Spleen (tissue), 7 donors: ENCODE results near the gene CAPRIN2.

ENCODE experiments used
- POLR2A ChIP-seq, 3 donors: fragments of 450-650 bp; IDR thresholded peaks; one replicate each; pipeline ENCODE4 v1.5.1; 2017; ENCODE audit warnings: antibody characterized with exemption in 3 of 3, mild to moderate bottlenecking in 1 of 3
- POLR2AphosphoS5 ChIP-seq, 3 donors: sonication (generic); formaldehyde crosslinking; IDR thresholded peaks; one replicate each; pipeline ENCODE4 v1.5.1; 2017; ENCODE audit warnings: antibody characterized with exemption in 3 of 3
- TF ChIP-seq, protein P1 (sequence below), 11 experiments: fragments of 200-600 bp in 7 of 11; fragments of 450-650 bp in 4 of 11; sonication (generic) in 4 of 11; IDR thresholded peaks in 8 of 11; conservative IDR thresholded peaks in 3 of 11; 1 replicate in 7 of 11; 2 replicates in 4 of 11; pipeline versions ENCODE4 v1.4.0 to v1.8.0; 2016 to 2021; ENCODE audit warnings: antibody characterized with exemption in 11 of 11, inconsistent platforms in 4 of 11, mild to moderate bottlenecking in 1 of 11
- donor health status: DM: no; HTN: no; CAD: no; lungs with moderate emphysema.
- donor health status: DM: no; HTN: no; CAD: no.
- donor health status: DM: no; HTN: no; CAD: no.

DNA sequence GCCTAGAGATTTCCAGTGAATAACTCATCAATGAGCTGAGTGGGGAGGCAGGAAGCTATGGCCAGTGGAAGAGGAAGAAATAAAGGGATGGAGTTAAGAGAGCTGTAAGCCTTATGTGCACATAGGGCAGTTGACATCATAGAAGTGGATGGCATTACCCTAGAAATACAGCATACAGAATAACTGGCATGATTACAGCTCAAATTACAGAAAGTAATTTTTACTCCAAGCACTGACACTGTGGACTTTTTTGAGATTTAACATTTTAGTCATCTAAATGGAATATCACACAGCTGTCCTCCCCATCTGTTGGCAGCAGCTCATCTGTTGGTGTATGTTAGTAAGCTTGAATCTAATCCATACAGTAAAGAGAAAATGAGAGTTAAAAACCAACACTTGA is 53.7 kb downstream of the CAPRIN2 start:
- TF ChIP-seq, protein P1, sequence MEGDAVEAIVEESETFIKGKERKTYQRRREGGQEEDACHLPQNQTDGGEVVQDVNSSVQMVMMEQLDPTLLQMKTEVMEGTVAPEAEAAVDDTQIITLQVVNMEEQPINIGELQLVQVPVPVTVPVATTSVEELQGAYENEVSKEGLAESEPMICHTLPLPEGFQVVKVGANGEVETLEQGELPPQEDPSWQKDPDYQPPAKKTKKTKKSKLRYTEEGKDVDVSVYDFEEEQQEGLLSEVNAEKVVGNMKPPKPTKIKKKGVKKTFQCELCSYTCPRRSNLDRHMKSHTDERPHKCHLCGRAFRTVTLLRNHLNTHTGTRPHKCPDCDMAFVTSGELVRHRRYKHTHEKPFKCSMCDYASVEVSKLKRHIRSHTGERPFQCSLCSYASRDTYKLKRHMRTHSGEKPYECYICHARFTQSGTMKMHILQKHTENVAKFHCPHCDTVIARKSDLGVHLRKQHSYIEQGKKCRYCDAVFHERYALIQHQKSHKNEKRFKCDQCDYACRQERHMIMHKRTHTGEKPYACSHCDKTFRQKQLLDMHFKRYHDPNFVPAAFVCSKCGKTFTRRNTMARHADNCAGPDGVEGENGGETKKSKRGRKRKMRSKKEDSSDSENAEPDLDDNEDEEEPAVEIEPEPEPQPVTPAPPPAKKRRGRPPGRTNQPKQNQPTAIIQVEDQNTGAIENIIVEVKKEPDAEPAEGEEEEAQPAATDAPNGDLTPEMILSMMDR (IDR thresholded peaks at IDR 0.05 in 8 of 11, conservative IDR thresholded peaks at IDR 0.05 in 3 of 11) = no peak
- TF ChIP-seq POLR2AphosphoS5 (IDR thresholded peaks at IDR 0.05) = no peak
- no peak for TF ChIP-seq POLR2A (IDR thresholded peaks at IDR 0.05)
